GM18502 (cell line): ENCODE measurements around the gene MFF.
"Not testable (repeated sequence)": the region's sequence is repeated elsewhere in the genome, so short reads cannot be mapped to it uniquely, and the experiment has no call there.

Experiments used
- ATAC-seq: cut with Tn5 transposase; IDR thresholded peaks from one replicate; pipeline ENCODE4 v1.9.1; 2021; ENCODE audit warnings: mild to moderate bottlenecking; ENCODE audit not compliant: unreplicated experiment, poor library complexity

MFF gene

DNA sequence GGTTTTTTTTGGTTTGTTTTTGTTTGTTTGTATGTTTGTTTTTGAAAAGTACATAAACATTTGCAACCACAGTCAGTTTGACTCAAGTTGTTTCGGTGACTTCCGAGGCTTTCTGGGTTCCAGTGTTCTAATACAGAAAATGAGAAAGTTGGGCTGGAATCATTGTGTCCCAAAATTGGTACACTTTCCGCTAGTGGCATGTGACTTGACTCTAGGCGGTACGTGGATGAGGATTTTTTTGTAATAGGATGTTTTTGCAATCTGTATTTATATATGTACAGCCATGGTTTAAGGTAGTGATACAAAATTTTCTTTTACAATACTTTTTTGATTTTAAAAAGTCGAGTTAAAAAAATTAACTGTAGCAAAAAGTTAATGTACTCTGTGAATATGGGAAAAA, 1.7 kb downstream of the MFF start:
- ATAC-seq: no peak

DNA sequence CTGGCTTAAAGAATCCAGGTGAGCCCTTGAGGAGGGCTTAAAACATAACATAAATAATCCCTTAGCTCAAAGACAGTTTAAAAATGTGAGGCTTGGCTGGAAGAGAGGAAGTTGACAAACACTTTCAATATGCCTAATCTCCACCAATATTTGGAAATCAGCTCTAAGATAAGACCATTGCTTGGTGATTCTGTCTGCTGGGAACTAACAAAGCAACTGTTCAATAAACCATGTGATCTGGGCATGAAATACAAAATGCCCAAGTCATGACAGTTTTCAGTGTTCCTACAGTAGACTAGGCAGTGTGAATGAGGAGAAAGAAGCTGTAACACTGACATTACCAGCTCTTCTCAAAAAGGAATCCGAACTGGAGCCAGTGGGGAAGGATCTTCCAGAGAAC, 10.7 kb downstream of the MFF start:
- ATAC-seq: no peak

DNA sequence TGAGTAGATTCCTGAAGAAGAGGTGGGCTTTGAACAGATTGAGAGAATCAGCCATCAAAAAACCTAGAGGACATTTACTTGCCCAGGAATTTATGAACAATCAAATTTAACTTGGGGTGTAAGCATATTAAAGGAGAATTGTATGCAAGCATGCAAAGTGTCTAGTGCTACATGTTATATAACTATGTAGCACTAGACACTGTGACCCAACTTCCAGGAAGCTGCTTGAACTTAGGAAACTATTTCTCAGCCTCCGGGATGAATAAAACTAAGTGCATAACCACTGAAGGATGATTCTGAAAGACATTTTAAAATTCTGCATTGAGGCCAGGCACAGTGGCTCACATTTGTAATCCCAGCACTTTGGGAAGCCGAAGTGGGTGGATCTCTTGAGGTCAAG, 12.4 kb downstream of the MFF start:
- no peak for ATAC-seq

DNA sequence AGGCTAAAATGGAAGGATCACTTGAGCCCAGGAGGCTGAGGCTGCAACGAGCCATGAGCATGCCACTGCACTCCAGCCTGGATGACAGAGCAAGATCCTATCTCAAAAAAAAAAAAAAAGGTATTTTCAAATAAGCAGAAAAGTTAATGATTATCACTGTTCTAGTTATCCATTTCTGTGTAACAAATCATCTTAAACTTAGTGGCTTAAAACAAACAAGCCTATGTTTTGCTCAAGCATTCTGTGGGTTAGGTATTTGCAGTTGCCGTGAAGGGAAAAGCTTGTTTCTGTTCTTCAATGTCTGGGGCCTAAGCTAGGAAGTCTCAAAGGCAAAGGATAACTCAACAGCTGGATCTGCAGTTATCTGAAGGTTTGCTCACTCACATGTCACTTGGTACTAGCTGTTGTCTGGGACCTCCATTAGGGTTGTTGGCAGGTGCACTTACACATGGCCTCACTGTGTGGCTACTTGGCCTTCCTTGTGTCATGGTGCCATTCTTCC, 14.1 kb downstream of the MFF start:
- ATAC-seq: no peak

DNA sequence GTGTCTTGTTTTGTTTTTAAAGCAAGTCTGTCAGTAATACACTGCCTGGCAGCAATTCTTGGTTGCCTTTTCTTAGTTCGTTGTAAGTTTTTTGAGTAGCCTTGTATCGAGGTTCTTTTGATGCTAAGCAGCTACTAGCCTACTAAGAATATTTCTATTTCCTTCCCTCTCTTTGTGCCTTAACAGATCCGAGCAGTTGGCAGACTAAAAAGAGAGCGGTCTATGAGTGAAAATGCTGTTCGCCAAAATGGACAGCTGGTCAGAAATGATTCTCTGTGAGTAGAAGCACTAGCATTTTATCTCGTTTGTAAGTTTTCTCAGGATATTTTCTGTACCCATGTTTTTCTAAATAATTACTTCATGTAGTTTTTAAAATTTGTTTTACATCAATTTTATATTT, 15.1 kb downstream of the MFF start:
- no peak for ATAC-seq

DNA sequence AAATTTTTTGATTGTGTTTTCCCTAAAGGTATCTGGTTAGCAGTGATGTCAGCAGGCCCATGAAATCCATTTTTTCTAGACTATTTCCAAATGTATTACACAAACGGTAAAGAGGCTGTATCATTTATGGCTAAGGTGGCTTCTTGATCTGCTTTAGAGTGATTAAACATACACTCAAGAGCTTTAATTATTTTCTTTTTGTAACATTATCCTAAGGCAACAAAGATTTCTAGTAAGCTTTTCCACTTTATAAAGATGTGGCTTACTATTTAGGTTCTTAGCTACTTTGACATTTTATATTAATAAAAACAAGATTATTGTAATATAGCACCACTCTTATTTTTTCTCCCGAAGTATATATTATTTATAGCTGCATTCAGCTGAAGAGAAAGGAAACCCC, 16.5 kb downstream of the MFF start:
- no peak for ATAC-seq

DNA sequence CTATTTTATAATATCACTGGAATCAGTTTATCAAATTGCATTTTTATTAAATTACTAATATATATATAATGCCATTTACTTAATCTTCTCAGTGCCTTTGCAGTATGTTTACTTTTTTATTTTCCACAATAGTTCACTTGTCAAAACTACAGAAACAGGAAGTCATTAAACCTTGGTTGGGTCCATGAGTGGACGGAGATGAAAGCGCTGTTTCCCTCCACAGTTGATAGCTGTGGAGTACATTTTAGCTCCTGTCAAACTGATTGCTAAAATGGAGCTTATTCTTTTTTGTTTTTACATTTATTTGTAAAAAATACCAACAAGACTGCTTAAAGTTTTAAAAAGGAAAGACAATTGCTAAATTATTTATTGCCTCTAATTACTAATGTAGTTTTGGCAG, 19.2 kb downstream of the MFF start:
- ATAC-seq: no peak

DNA sequence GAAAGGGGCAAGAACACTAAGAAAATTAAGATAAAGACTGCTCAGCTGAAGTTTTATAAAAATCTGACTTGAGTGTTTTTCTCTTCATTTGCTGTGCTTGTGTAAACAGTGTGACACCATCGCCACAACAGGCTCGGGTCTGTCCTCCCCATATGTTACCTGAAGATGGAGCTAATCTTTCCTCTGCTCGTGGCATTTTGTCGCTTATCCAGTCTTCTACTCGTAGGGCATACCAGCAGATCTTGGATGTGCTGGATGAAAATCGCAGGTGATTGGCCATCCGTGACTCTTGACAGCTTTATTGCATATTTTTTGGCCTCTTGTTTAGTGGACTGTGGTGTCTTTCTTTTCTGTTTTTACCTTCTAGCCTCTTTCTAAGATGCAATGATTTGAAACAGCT, 22.1 kb downstream of the MFF start:
- no peak for ATAC-seq

DNA sequence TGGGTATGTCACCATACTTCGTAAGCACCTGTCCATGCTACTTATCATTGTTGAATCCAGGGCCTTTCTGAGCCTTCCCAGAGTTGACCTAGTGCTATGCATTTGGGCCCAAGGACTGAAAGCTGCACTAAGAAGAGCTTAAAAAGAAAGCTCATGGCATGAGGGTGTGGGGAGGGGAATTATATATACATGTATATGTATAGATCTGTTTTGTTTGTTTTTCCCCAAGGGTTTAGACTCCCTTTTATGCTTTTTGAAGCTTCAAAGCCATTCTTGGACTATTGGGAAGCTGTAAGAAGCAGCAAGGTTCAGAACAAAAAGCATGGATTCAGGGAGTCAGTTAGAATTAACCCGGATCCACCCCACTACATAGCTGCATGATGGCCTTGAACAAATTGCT, 23.3 kb downstream of the MFF start:
- ATAC-seq: no peak

DNA sequence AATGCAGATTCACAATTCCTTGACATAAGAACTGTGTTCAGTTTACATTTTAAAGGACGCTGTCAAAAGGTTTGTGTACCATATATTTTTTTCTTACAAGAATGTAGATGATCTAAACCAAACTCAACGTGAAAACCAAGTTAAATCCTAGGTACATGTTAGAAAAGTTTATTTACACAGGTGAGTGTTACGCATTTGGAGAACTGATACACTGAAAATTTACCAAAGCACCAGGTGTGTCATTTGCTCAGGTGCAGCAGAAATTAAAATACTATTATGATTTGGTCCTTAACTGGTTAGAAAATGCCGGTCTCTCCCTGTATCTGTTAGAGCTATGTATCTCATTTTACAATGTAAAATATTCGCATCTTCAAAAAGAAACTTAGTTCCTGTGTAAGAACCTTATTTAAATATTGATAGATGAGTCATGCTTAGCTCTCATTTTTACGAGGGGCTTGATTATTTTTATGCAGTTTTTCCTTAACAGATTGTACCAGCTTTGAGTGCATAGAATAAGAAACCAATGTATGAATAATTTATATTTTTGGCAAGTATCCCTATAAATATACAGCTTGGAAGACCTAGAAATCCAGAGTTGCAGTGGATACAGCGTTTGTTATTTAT, 25.1 kb downstream of the MFF start:
- ATAC-seq: no peak

DNA sequence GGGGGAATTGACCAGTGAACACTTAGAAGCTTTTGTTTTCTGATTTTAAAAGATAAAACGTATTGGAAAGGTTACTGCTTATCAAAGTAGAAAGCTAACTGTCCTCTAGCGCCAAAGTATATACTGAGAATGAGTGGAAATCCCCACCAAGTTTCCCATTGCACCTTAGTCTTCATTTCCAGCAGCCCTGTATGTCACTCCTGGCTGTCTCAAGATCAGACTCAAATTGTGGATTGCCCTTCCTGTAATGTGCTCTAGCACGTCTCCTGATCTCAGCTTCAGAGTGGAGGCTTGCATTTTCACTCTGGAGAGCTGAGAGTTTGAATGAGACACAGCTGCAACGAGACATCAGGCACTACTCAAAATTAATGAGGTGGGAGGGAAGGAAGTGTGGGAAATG, 26.6 kb downstream of the MFF start:
- ATAC-seq: peak; percentile 88

DNA sequence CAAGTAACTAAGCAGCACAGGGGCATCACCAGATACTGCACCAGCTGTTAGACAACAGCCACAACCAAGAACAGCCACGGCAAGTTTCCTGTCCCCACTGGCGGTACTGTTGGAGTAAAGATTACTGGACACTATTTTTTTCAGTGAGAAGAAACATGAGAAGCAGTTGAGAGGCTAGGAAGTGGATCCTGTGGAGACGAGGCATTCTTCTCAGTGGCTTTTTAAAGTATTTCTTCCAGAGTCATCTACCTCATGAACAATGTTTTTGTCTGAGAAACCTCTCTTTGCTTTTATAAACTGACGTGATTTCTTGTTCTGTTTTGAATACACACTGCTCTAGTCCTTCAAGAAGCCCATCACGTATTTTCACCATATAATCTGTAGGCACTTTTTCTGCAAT, 35.3 kb downstream of the MFF start:
- ATAC-seq: no peak

DNA sequence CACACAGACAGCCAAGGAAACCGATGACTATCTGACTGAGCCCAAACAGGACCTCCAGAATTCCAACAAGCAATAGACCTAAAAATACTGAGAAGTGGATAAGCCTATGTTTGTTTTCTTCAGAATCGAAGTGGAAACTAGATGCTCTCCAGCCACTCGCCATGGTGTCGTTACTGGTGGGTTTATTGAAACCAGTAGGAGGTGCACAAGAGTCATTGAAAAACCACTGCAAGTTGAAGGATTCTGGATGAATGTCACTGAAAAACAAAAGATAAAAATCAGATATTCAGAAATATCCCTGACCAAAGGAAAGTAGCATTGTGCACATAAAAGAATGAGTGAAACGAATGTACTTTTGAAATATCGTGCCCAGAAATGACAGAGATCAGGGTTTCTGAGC, 38.7 kb downstream of the MFF start:
- no peak for ATAC-seq

DNA sequence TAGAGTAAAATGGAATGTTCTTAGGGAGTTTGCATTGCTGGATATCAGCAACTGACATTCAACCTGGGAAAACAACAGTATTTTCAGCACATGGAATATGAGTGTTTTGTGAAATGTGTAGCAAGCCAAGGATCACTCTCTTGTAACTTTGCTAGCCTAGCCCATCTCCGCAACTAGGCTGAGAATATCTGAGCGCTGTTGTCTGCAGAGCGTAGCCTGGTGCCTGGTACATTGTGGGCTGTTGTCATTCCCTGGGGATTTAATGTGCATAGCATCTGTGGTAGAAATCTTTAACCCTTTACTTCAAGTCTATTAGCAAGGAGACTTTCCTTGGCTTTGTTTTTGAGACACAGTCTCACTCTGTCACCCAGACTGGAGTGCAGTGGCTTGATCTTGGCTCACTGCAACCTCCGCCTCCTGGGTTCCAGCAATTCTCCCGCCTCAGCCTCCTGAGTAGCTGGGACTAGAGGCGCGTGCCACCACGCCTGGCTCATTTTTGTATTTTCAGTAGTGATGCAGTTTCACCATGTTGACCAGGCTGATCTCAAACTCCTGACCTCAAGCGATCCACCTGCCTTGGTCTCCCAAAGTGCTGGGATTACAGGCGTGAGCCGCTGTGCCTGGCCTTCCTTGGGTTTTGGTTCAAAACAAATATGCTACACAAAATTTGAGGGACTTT, 39.7 kb downstream of the MFF start:
- ATAC-seq: not testable (repeated sequence)

DNA sequence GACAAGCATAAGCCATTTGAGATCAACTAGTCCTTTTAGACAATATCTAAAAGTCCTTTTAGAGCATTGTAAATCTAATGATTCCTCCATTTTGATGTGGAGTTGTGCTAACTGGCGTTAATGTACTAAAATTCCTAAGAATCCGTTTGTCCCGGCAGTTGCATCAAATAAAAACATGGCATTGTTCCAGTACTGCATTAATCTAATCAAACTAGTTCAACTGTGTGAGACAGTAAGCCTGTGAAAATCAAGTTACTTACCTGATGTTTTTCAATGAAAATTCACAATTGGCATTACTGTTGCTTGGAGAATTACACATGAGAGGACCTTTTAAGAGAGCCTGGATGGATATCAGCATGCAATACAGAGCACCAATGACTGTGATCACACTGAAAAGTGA, 40.8 kb downstream of the MFF start:
- no peak for ATAC-seq

DNA sequence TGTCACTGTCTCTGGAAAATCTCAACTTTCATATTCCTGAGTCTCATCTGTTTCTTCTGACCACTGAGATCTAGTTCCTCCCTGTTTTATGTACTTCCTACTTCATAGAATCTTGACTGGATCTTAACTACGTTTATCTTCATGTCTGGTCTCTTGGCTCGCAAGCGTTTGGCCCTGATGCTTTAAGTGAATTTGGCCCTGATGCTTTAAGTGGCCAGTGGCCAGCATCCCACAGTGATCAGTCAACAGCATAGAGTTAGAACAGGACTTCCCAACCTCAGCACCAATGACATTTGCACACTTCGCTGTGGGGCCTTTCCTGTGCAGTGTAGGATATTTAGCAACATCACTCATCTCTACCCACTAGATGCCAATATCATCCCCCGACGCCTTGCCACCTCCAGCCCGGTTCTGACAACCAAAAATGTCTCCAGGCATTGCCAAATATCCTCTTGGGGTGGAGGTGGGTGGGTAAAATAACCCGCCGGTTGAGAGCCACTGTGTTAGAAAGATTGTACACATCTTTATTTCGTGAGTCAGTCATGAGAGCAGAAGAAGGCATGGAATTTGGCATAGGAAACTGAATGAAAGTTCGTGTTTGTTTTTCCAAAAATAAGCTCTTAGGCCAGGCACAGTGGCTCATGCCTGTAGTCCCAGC, 41.8 kb downstream of the MFF start:
- no peak for ATAC-seq

DNA sequence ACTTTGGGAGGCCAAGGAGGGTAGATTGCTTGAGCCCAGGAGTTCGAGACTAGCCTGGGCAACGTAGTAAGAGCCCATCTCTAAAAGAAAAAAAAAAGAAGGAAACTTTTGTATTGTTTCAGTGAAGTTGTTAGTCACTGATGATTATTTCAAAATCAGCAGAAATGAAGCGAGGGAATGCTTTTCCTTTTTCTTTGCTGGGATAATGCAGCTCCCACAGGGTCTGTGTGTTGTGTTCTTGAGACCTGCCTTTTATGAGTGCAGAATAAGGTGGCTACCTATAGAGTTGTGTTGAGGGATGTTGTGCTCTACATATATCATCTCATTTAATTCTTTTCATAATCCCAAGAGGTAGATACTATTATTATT, 42.4 kb downstream of the MFF start:
- no peak for ATAC-seq

DNA sequence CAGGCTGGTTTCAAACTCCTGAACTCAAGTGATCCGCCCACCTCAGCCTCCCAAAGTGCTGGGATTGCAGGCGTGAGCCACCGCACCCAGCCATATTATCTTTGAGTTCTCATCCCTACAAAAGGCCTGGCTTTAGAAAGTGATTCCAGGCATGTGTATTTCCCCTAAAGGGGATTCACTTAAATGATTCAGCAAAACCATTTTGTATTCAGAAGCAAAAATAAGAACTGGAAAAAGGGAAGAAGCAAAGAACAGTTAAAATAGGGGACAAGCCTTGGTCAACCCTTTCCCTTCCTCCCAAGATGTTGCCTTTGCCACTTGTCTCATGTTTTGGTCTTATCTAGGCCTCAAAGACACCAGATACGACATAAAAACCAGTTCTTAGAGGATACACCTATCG, 43.5 kb downstream of the MFF start:
- ATAC-seq: no peak

DNA sequence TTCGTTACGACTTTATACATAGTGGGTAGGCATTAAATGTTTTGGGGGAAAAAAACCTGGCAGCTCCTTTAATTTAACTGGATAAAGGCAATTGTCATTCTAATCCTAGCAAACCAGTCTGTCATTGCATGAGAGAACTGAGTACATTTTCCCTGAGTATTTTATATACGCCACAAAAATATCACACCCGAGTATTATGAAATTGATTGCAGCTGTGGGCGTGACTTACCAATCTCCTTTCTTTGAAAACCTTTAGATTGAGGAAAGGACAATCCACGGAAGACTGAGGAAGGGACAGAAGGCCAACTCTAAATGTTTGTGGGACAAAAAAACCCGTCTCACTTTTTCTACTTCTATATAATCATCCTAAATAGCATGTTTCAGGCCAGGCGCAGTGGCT, 45.0 kb downstream of the MFF start:
- ATAC-seq: no peak

DNA sequence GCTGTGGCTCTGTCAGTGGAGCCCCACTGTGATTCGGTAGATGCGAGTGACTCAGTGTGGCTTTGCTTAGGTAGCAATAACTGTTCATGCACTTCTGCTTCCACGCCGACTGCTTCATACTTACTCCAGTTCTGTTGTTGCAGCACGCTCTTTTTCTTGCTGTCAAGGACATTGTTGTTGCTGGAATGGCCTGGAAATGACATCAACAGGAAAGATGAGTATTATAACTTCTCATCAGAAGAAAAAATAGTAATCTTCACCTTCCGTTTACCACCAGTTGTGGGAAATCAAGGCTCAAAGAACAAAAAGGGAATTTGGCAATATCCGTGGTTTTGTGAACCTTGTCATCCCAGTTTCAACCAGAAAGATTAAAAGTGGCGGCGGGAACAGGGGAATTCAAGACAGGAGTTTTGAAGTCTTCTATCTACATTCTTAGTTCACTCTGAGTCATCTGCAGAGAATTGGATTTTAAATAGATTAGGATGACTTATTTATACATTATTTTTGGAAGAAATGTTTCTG, 45.8 kb downstream of the MFF start:
- no peak for ATAC-seq

DNA sequence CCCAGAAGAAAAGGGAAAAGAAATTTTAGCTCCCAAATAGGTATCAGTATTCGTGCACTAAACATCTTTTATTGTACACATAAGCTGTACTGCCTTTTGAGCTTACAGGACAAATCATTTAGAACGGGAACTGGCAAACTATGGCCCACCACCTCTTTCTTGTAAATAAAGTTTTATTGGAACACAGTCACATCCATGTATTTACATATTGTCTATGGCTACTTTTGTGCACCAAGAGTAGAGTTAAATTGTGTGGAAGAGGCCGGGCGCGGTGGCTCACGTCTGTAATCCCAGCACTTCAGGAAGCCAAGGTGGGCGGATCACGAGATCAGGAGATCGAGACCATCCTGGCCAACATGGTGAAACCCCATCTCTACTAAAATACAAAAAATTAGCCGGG, 48.3 kb downstream of the MFF start:
- ATAC-seq: no peak

DNA sequence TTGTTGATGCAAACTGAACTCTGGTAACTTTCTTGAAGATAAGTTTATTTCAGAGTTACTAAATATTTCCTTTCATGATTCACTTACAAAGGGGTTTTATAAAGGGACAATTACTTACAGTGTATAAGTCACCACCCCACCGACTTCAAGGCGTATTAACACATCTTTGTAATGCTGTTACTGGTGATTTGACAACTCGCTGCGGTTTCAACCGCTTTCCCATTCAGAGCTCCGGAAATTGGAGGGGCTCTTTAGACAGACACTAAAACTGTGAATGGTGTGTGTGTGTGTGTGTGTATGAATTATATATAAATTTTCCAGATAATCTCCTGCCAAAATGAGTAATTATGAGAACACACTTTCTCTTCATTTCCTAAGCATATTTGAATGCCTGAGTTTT, 49.1 kb downstream of the MFF start:
- no peak for ATAC-seq
